ENCODE results near the gene ASB18.

ASB18 gene

DNA sequence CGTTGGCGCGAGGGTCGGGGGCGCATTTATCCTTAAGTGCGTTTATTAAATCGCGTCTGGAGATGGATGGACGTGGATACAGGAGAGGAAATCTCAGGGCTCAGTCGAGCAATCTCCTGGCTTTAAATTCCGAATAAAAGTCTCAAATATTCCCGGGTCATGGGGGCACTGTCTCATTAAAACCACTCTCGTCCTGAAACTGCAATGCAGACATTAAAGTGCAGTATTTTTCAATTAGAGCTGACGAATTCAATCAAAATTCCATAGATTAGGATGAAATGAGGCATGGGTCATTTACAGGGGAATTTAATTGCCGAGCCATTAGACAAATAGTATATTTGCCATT lies 85.3 kb downstream of the ASB18 start:
- TF ChIP-seq, protein P1, sequence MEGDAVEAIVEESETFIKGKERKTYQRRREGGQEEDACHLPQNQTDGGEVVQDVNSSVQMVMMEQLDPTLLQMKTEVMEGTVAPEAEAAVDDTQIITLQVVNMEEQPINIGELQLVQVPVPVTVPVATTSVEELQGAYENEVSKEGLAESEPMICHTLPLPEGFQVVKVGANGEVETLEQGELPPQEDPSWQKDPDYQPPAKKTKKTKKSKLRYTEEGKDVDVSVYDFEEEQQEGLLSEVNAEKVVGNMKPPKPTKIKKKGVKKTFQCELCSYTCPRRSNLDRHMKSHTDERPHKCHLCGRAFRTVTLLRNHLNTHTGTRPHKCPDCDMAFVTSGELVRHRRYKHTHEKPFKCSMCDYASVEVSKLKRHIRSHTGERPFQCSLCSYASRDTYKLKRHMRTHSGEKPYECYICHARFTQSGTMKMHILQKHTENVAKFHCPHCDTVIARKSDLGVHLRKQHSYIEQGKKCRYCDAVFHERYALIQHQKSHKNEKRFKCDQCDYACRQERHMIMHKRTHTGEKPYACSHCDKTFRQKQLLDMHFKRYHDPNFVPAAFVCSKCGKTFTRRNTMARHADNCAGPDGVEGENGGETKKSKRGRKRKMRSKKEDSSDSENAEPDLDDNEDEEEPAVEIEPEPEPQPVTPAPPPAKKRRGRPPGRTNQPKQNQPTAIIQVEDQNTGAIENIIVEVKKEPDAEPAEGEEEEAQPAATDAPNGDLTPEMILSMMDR (IDR thresholded peaks at IDR 0.05; ENCODE audit: insufficient read depth, low read length, missing control alignments) = no peak
- DNase-seq (ENCODE audit: low read depth, low spot score) = no peak
- POLR2A ChIA-PET = interaction anchor here (0.6 to 2.0 kb wide), 2 partner anchors 399 to 544 kb away, joined by 3 to 9 read pairs; no protein-coding TSS in a partner anchor
- CTCF ChIA-PET = interaction anchor here (0.6 to 12.0 kb wide), 25 partner anchors 11 to 906 kb away, joined by 3 to 429 read pairs (median 7); partner anchors contain the start of gene GBX2
- H3K4me3 ChIP-seq (ENCODE audit: low read depth, low read length) = peak overlapping the region; percentile 57

- H3K4me3 ChIP-seq (ENCODE audit: low read depth, low read length) = peak overlapping the region; percentile 57
- POLR2A ChIA-PET = interaction anchor here (0.6 to 2.0 kb wide), 2 partner anchors 398 to 544 kb away, joined by 3 to 9 read pairs; no protein-coding TSS in a partner anchor
- DNase-seq (ENCODE audit: low read depth, low spot score) = no peak
- TF ChIP-seq, protein P1 (IDR thresholded peaks at IDR 0.05; ENCODE audit: insufficient read depth, low read length, missing control alignments) = peak; percentile 94
- CTCF ChIA-PET = interaction anchor here (0.6 to 12.0 kb wide), 37 partner anchors 11 to 907 kb away, joined by 3 to 429 read pairs (median 3); partner anchors contain the start of gene GBX2
Observed at GRCh38 chr2:236177967-236178889, 86.0 kb downstream of the ASB18 start.

GRCh38 chr2:236177604-236177966 lies 86.6 kb downstream of the ASB18 start:
- H3K4me3 ChIP-seq (ENCODE audit: low read depth, low read length) = peak overlapping the region; percentile 57; the same call in 1 of the 2 replicates
- TF ChIP-seq, protein P1 (IDR thresholded peaks at IDR 0.05; ENCODE audit: insufficient read depth, low read length, missing control alignments) = peak; percentile 55
- ChIA-PET CTCF (interaction anchor here (0.7 to 12.0 kb wide), 29 partner anchors 11 to 883 kb away, joined by 3 to 429 read pairs (median 5); partner anchors contain the start of gene GBX2), POLR2A (interaction anchor here (2.0 kb wide), 1 partner anchor 398 kb away, joined by 9 read pairs; no protein-coding TSS in a partner anchor)
- no peak for DNase-seq (ENCODE audit: low read depth, low spot score)

GRCh38 chr2:236176951-236177350 lies 87.3 kb downstream of the ASB18 start:
- DNase-seq (ENCODE audit: low read depth, low spot score) = no peak
- CTCF ChIA-PET = interaction anchor here (1.0 to 12.0 kb wide), 16 partner anchors 10 to 418 kb away, joined by 3 to 429 read pairs (median 10); partner anchors contain the start of gene GBX2
- TF ChIP-seq, protein P1 (IDR thresholded peaks at IDR 0.05; ENCODE audit: insufficient read depth, low read length, missing control alignments) = no peak
- POLR2A ChIA-PET = interaction anchor here (2.0 kb wide), 1 partner anchor 397 kb away, joined by 9 read pairs; no protein-coding TSS in a partner anchor
- H3K4me3 ChIP-seq (ENCODE audit: low read depth, low read length) = no peak overlapping the region

- DNase-seq (ENCODE audit: low read depth, low spot score) = no peak
- ChIA-PET CTCF (interaction anchor here (0.7 to 12.0 kb wide), 12 partner anchors 9 to 417 kb away, joined by 3 to 429 read pairs (median 10); partner anchors contain the start of gene GBX2), POLR2A (no interaction called here)
- TF ChIP-seq, protein P1 (IDR thresholded peaks at IDR 0.05; ENCODE audit: insufficient read depth, low read length, missing control alignments) = peak; percentile 52
- no peak overlapping the region for H3K4me3 ChIP-seq (ENCODE audit: low read depth, low read length)
Observed at GRCh38 chr2:236176417-236176816, 87.8 kb downstream of the ASB18 start.
